PFSK-1 (cell line): Measurements from ENCODE around the gene HOMER1.

Source experiments
- FOXP2 ChIP-seq: optimal IDR thresholded peaks from 2 replicates; pipeline ENCODE3; 2011; ENCODE audit warnings: borderline replicate concordance, control low read depth, inconsistent platforms; ENCODE audit not compliant: insufficient read depth; ENCODE audit errors: extremely low read length, extremely low read depth
- POLR2AphosphoS5 ChIP-seq: IDR thresholded peaks from 2 replicates; pipeline ENCODE4 v1.6.1; 2012; ENCODE audit warnings: low read depth, mild to moderate bottlenecking, control low read depth, low read length, moderate library complexity
- REST ChIP-seq, 2 experiments: IDR thresholded peaks; 2 replicates each; pipeline versions ENCODE4 v1.6.1 to v1.8.0; 2011 to 2012; ENCODE audit warnings: low read depth in 2 of 2, low read length in 2 of 2, control low read depth in 1 of 2, inconsistent platforms in 1 of 2, mild to moderate bottlenecking in 1 of 2, moderate library complexity in 1 of 2; ENCODE audit not compliant: insufficient read depth in 1 of 2
- SIN3A ChIP-seq: IDR thresholded peaks from 2 replicates; pipeline ENCODE4 v1.6.1; 2012; ENCODE audit warnings: mild to moderate bottlenecking, low read length, moderate library complexity, borderline replicate concordance; ENCODE audit not compliant: insufficient read depth
- TAF1 ChIP-seq: IDR thresholded peaks from 2 replicates; pipeline ENCODE4 v1.6.1; 2012; ENCODE audit warnings: low read length, control low read depth, borderline replicate concordance; ENCODE audit not compliant: insufficient read depth

HOMER1 gene

GRCh38 chr5:79480991-79481390, 32.9 kb downstream of the HOMER1 start:
- no peak for TF ChIP-seq SIN3A
- TF ChIP-seq POLR2AphosphoS5 = no peak
- no peak for TF ChIP-seq FOXP2
- no peak for TF ChIP-seq REST (IDR thresholded peaks at IDR 0.05; ENCODE audit: insufficient read depth in 1 of 2, low read depth in 2 of 2, low read length in 2 of 2)

GRCh38 chr5:79475152-79475466, 38.8 kb downstream of the HOMER1 start:
- no peak for TF ChIP-seq SIN3A
- no peak for TF ChIP-seq FOXP2
- no peak for TF ChIP-seq POLR2AphosphoS5
- TF ChIP-seq TAF1 = no peak
- no peak for TF ChIP-seq REST (IDR thresholded peaks at IDR 0.05; ENCODE audit: insufficient read depth in 1 of 2, low read depth in 2 of 2, low read length in 2 of 2)

DNA sequence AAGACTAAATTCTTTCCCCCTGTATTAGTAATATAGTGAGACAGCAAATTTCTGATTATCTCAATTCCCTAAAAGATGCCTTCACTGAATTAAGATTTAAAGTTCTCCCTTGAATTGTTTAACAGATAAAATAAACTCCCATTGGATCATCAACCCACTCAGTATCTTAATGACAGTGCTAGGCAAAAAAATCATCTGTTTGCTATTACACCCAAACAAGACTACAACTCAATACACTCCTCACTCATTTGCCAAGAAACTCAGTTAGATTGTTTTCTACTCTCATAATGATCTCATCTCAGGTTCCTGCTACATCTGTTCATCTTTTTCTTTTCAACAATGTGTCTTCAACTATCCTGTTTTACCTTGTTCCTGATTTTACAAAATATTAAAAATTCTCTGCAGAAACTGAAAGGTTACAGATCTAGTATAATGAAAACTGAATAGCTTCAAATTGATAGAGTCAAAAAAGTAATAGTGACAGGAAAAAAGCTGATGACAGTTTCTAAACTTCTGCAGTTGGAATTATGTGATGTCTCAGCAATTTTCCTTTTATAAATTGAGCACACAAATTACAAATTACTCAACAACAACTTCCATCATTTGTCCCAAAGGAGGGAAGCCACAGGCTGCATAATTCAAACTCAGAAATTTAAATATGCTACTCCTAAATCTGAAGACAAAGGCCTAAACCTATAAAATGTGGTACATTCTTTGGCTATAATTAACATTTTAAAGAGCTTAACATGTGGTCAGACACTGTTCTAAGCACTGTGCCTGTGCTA, 39.4 kb downstream of the HOMER1 start:
- no peak for TF ChIP-seq POLR2AphosphoS5
- no peak for TF ChIP-seq TAF1
- no peak for TF ChIP-seq SIN3A
- no peak for TF ChIP-seq REST (IDR thresholded peaks at IDR 0.05; ENCODE audit: insufficient read depth in 1 of 2, low read depth in 2 of 2, low read length in 2 of 2)
- no peak for TF ChIP-seq FOXP2

DNA sequence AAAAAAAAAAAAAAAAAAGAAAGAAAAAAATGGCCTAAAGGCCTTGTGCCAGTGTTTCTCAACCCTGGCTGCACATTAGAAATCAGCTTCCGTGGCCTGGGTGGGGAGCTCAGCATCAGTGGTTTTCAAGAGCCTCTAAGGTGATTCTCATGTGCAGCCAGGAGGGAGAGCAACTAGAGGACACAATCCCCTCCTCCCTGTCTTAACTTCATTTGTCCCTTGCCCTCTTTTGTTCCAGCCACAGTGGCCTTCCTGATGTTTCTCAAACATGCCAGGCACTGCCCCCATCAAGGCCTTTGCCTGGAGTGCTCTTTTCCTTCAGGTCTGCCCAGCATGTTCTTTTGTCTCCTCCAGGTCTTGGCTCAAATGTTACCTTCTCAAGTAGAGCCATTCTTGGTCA, 42.4 kb downstream of the HOMER1 start:
- TF ChIP-seq SIN3A (no peak), REST (IDR thresholded peaks at IDR 0.05; ENCODE audit: insufficient read depth in 1 of 2, low read depth in 2 of 2, low read length in 2 of 2) (no peak), TAF1 (no peak), FOXP2 (no peak), POLR2AphosphoS5 (no peak)
